Hepatic stellate cell (primary cell): ENCODE results near the gene PIK3CD.

ENCODE experiments used
- DNase-seq: peaks from one replicate; pipeline ENCODE4 v3.0.0; 2011; ENCODE audit warnings: low spot score

The PIK3CD gene

GRCh38 chr1:9651565-9652378 lies at the start of gene PIK3CD:
Gene PIK3CD, plus strand, starts transcription at chr1:9651731. Its CDS starts 58,725 bp downstream, at chr1:9710456.
- no peak for DNase-seq

- no peak for DNase-seq
Measured at GRCh38 chr1:9601942-9602793, 49.4 kb upstream of the PIK3CD start.

- DNase-seq: no peak
Measured at GRCh38 chr1:9602794-9603167, 48.8 kb upstream of the PIK3CD start.

- no peak for DNase-seq
Measured at GRCh38 chr1:9603307-9603706, 48.2 kb upstream of the PIK3CD start.

- no peak for DNase-seq
Measured at GRCh38 chr1:9603766-9604753, 47.5 kb upstream of the PIK3CD start.

GRCh38 chr1:9604836-9605235 lies 46.7 kb upstream of the PIK3CD start:
- DNase-seq: no peak

- no peak for DNase-seq
Measured at GRCh38 chr1:9605946-9606455, 45.5 kb upstream of the PIK3CD start.

- DNase-seq: no peak
Measured at GRCh38 chr1:9606458-9606857, 45.1 kb upstream of the PIK3CD start.

GRCh38 chr1:9606948-9607347 lies 44.6 kb upstream of the PIK3CD start:
- no peak for DNase-seq

- DNase-seq: no peak
Measured at GRCh38 chr1:9607352-9607751, 44.2 kb upstream of the PIK3CD start.

- DNase-seq: no peak
Measured at GRCh38 chr1:9609998-9610397, 41.5 kb upstream of the PIK3CD start.

GRCh38 chr1:9610548-9610947 lies 41.0 kb upstream of the PIK3CD start:
- DNase-seq: no peak

GRCh38 chr1:9611716-9612115 lies 39.8 kb upstream of the PIK3CD start:
- DNase-seq: no peak

- no peak for DNase-seq
Measured at GRCh38 chr1:9612162-9612845, 39.2 kb upstream of the PIK3CD start.

GRCh38 chr1:9612871-9613624 lies 38.5 kb upstream of the PIK3CD start:
- DNase-seq: no peak

GRCh38 chr1:9613625-9614299 lies 37.8 kb upstream of the PIK3CD start:
- DNase-seq: no peak

GRCh38 chr1:9615316-9616063 lies 36.0 kb upstream of the PIK3CD start:
- peak; percentile 81 for DNase-seq

GRCh38 chr1:9618909-9619679 lies 32.4 kb upstream of the PIK3CD start:
- no peak for DNase-seq
